Measurements from ENCODE around the gene CDK9.

Gene CDK9

DNA sequence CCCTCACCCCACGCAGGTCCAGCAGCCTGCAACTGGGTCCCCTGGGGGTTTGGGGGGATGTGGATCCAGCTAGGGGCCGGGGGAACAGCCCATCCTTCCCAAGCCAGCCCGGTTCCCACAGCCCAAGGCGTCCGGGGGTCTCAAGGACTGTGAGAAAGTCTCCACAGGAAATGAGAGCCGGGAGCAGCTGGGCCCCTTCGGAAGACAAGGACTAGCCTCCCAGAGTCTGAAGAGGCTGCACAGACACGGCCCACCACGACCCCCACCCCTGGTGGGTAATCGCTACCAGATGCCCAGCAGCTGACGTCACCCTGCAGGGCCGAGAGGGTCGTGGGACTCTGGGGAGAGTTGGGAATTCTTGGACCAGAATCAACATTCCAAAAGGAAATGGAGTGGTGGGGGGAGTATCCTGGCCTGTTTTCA lies 17.9 kb upstream of the CDK9 start:
- TF ChIP-seq, protein P1, sequence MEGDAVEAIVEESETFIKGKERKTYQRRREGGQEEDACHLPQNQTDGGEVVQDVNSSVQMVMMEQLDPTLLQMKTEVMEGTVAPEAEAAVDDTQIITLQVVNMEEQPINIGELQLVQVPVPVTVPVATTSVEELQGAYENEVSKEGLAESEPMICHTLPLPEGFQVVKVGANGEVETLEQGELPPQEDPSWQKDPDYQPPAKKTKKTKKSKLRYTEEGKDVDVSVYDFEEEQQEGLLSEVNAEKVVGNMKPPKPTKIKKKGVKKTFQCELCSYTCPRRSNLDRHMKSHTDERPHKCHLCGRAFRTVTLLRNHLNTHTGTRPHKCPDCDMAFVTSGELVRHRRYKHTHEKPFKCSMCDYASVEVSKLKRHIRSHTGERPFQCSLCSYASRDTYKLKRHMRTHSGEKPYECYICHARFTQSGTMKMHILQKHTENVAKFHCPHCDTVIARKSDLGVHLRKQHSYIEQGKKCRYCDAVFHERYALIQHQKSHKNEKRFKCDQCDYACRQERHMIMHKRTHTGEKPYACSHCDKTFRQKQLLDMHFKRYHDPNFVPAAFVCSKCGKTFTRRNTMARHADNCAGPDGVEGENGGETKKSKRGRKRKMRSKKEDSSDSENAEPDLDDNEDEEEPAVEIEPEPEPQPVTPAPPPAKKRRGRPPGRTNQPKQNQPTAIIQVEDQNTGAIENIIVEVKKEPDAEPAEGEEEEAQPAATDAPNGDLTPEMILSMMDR (IDR thresholded peaks at IDR 0.05; ENCODE audit: insufficient read depth, low read length, missing control alignments): no peak
- ChIA-PET POLR2A (no interaction called here), CTCF (interaction anchor here (0.7 to 10.4 kb wide), 7 partner anchors 13 to 181 kb away, joined by 3 to 93 read pairs (median 6); partner anchors contain the start of genes CDK9 and TOR2A)
- no peak overlapping the region for H3K4me3 ChIP-seq (ENCODE audit: low read depth, low read length)
- DNase-seq (ENCODE audit: low read depth, low spot score): no peak

DNA sequence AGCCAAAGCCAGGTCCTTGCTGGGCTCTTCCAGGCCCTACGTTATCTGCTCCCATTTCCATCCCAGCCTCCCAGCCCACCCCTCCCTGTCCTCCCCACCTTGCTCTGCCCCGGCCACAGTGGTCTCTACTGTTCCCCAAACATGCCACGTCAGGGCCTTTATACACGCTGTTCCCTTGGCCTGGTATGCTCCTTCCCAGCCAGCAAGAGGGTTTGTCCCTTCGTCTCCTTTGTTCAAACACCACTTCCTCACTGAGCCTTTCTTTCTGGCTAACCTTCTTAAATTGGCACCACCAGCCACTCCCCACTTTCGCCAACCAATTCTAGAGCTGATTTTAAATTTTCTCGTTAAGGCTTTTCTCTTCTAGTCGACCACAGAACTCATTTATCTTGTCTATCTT lies 17.1 kb upstream of the CDK9 start:
- no peak for DNase-seq (ENCODE audit: low read depth, low spot score)
- TF ChIP-seq, protein P1 (IDR thresholded peaks at IDR 0.05; ENCODE audit: insufficient read depth, low read length, missing control alignments): no peak
- ChIA-PET POLR2A (no interaction called here), CTCF (interaction anchor here (0.8 to 10.4 kb wide), 5 partner anchors 15 to 153 kb away, joined by 3 to 93 read pairs (median 7); partner anchors contain the start of genes CDK9 and TOR2A)
- H3K4me3 ChIP-seq (ENCODE audit: low read depth, low read length): no peak overlapping the region

DNA sequence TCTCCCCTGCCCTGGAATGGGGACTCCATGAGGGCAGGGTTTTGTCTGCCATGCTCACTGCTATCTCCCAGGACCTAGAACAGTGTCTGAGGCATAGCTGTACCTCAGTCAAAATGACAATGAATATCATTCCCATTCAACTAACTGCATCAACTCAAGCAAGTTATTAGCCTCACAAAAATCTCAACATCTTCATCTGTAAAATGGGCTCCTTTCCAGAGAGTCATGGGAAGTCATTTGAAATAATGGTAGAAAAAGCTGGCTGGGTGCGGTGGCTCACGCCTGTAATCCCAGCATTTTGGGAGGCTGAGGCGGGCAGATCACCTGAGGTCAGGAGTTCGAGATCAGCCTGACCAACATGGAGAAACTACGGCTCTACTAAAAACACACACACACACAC lies 16.7 kb upstream of the CDK9 start:
- TF ChIP-seq, protein P1 (IDR thresholded peaks at IDR 0.05; ENCODE audit: insufficient read depth, low read length, missing control alignments): no peak
- ChIA-PET CTCF (interaction anchor here (0.8 to 10.4 kb wide), 5 partner anchors 15 to 152 kb away, joined by 3 to 93 read pairs (median 3); partner anchors contain the start of genes CDK9 and TOR2A), POLR2A (no interaction called here)
- no peak overlapping the region for H3K4me3 ChIP-seq (ENCODE audit: low read depth, low read length)
- DNase-seq (ENCODE audit: low read depth, low spot score): no peak

DNA sequence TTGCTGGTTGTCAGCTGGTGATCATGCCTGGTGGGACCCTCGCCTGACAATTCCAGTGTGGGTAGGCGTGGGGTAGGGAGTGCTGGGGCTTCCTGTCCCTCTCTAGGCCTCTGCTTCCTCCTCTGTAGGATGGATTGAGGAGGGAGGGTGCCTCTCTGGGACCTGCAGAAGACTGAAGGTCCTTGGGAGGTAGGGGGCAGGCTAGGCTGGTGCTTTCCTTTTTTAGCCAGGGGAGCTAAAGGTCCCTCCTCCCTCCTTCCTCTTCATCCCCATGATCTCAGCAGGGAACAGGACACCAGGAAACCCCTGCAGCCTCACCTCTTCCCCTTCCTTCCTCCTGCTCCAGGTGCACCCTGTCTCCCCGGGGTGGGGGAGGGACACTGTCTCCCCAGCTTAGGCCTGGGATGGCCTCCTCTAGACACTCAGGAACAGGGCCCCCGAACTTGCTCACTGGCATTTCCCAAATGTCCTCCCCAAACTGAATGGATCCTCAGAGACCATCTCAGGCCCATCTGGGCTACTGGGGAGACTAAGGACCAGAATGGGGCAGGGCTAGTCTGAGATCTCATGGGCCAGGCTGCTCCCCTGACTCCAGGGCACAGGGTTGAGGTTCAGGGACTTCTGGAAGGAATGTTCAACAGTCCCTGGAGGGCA lies 15.8 kb upstream of the CDK9 start:
- ChIA-PET POLR2A (no interaction called here), CTCF (interaction anchor here (0.9 to 10.4 kb wide), 6 partner anchors 14 to 151 kb away, joined by 3 to 93 read pairs (median 6); partner anchors contain the start of genes CDK9 and TOR2A)
- H3K4me3 ChIP-seq (ENCODE audit: low read depth, low read length): no peak overlapping the region
- TF ChIP-seq, protein P1 (IDR thresholded peaks at IDR 0.05; ENCODE audit: insufficient read depth, low read length, missing control alignments): no peak
- DNase-seq (ENCODE audit: low read depth, low spot score): no peak

DNA sequence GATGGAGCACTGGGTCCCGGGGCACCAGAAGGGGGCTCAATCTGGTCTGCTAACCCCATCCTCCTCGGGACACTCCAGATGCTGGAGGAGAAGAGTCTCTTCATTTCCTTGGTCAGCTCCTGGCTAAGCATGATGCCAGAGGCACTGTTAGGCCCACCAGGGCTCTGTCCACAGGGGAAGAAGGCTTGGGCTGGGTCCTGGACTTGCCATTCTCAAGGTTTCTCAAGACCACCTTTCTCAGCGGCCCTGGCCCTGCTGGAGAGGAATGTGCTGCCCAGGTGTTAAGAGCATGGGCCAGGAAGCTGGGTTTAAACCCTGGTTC lies 15.3 kb upstream of the CDK9 start:
- H3K4me3 ChIP-seq (ENCODE audit: low read depth, low read length): peak overlapping the region; percentile 59
- TF ChIP-seq, protein P1 (IDR thresholded peaks at IDR 0.05; ENCODE audit: insufficient read depth, low read length, missing control alignments): no peak
- no peak for DNase-seq (ENCODE audit: low read depth, low spot score)
- POLR2A ChIA-PET: interaction anchor here (1.0 kb wide), 1 partner anchor 15 kb away, joined by 4 read pairs; the partner anchor contains the start of gene CDK9
- CTCF ChIA-PET: interaction anchor here (0.9 to 10.4 kb wide), 8 partner anchors 10 to 150 kb away, joined by 3 to 93 read pairs (median 6); partner anchors contain the start of genes CDK9 and TOR2A

DNA sequence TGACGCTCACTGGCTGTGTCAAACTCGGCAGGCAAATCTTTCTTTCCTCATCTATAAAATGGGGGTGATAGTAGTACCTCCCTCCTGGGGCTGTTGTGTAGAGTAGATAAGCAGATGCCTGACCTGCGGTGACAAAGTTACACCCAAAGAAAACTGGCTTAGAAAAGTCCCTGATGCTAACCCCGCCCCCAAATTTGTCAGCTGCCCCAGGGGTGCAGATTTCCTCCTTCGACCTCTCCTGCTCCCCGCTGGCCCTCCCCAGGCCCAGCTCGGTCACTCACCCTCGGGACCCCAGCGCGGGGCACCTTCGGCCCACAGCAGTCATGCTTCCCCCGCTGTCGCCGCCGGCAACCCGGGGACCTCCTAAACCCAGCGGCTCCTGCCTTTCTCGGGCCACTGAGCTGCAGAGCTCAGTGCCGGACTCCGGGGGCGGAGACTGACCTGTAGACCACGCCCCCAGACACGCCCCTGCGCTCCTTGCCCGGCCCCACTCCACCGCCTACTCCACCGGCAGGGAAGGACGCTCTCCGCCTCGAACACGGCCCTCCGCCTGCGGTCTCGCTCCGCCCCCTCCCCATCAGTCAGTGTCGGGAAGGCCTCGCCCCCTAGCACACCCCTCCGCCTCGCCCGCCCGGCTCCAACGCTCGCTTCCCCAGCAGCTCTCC lies 14.8 kb upstream of the CDK9 start:
- CTCF ChIA-PET: interaction anchor here (0.9 to 10.4 kb wide), 8 partner anchors 9 to 149 kb away, joined by 3 to 93 read pairs (median 6); partner anchors contain the start of genes CDK9 and TOR2A
- H3K4me3 ChIP-seq (ENCODE audit: low read depth, low read length): peak overlapping the region; percentile 59
- DNase-seq (ENCODE audit: low read depth, low spot score): peak; percentile 50
- POLR2A ChIA-PET: interaction anchor here (1.0 kb wide), 2 partner anchors 15 to 32 kb away, joined by 3 to 4 read pairs; partner anchors contain the start of genes CDK9 and FPGS
- TF ChIP-seq, protein P1 (IDR thresholded peaks at IDR 0.05; ENCODE audit: insufficient read depth, low read length, missing control alignments): no peak

Data from AG04449 (cell line).